Subcutaneous adipose tissue (tissue), 4 donors: ENCODE measurements around the gene CD209. TPM values are rescaled to one million over a fixed set of nuclear protein-coding genes. Genes with fewer than 3 reads are reported as not detected.

Experiments
- CTCF ChIP-seq: fragments of 450-650 bp; IDR thresholded peaks from one replicate; pipeline ENCODE4 v1.5.1; 2016; ENCODE audit warnings: low read depth, mild to moderate bottlenecking, control low read depth, antibody characterized with exemption, moderate library complexity
- total RNA-seq, 4 donors: library from RNA; depleted of rRNA; stranded (reverse); fragments of >200 nt; gene quantifications; one replicate each; pipeline ENCODE4 v1.1.0, GENCODE V29; 2016

Gene CD209
- total RNA-seq, 4 donors from 2014 or later, result 17.5 to 24.8 (median 21.8) TPM

- TF ChIP-seq CTCF, result no peak
Measured at GRCh38 chr19:7788178-7788932, 41.0 kb upstream of the CD209 start.

- no peak for TF ChIP-seq CTCF
Measured at GRCh38 chr19:7787602-7788177, 40.4 kb upstream of the CD209 start.

- no peak for TF ChIP-seq CTCF
Measured at GRCh38 chr19:7787141-7787540, 39.8 kb upstream of the CD209 start.

GRCh38 chr19:7784856-7785255 is 37.5 kb upstream of the CD209 start:
- TF ChIP-seq CTCF, result no peak

GRCh38 chr19:7783991-7784423 is 36.7 kb upstream of the CD209 start:
- no peak for TF ChIP-seq CTCF

GRCh38 chr19:7781157-7781556 is 33.8 kb upstream of the CD209 start:
- TF ChIP-seq CTCF, result no peak

- TF ChIP-seq CTCF, result no peak
Measured at GRCh38 chr19:7779631-7780486, 32.5 kb upstream of the CD209 start.
